Subcutaneous adipose tissue (tissue), 4 donors: ENCODE data around the gene PAN3. TPM values are rescaled to one million over a fixed set of nuclear protein-coding genes. Genes with fewer than 3 reads are reported as not detected.

ENCODE experiments used
- CTCF ChIP-seq: fragments of 450-650 bp; IDR thresholded peaks from one replicate; pipeline ENCODE4 v1.5.1; 2016; ENCODE audit warnings: low read depth, mild to moderate bottlenecking, control low read depth, antibody characterized with exemption, moderate library complexity
- small RNA-seq: library from RNA; depleted of rRNA; stranded (forward); fragments of <200 nt; gene quantifications from one replicate; pipeline ENCODE3, GENCODE V24; 2016
- total RNA-seq, 4 donors: library from RNA; depleted of rRNA; stranded (reverse); fragments of >200 nt; gene quantifications; one replicate each; pipeline ENCODE4 v1.1.0, GENCODE V29; 2016

The PAN3 gene
- total RNA-seq, 4 donors from 2014 or later: 36.0 to 46.3 (median 44.0) TPM

GRCh38 chr13:28337166-28338005 lies 199.0 kb downstream of the PAN3 start:
- no peak for TF ChIP-seq CTCF

- TF ChIP-seq CTCF: no peak
These were observed 199.7 kb downstream of the PAN3 start for GRCh38 chr13:28338006-28338574.

GRCh38 chr13:28338742-28339141 lies 200.4 kb downstream of the PAN3 start:
- no peak for TF ChIP-seq CTCF

- TF ChIP-seq CTCF: no peak
These were observed 201.1 kb downstream of the PAN3 start for GRCh38 chr13:28339419-28339818.

GRCh38 chr13:28340272-28340793 lies 202.0 kb downstream of the PAN3 start:
- no peak for TF ChIP-seq CTCF

- TF ChIP-seq CTCF: no peak
These were observed 203.9 kb downstream of the PAN3 start for GRCh38 chr13:28342251-28342650.

- TF ChIP-seq CTCF: no peak
These were observed 205.8 kb downstream of the PAN3 start for GRCh38 chr13:28344163-28344562.

Small RNAs within 50 kb of the gene (small RNA-seq; reads per million reads assigned to genes)
- not detected for gene RNU6-82P

Other genes with a start within 250 kb of the PAN3 start
- not detected for gene PDX1, start 218.5 kb upstream of the PAN3 start, total RNA-seq
- not detected for gene CDX2, start 169.2 kb upstream of the PAN3 start, total RNA-seq
- 1 to 10 TPM in 1 of 4 donors, not detected in 3; 1.7 TPM for gene URAD, start 149.9 kb upstream of the PAN3 start, total RNA-seq
- 1 to 10 TPM in 3 of 4 donors, under 1 TPM in 1; 0.57 to 4.1 (median 1.9) TPM for gene FLT3, start 38.0 kb upstream of the PAN3 start, total RNA-seq